Lung microvascular endothelial cell (primary cell): Measurements from ENCODE around the gene P4HB. TPM values are rescaled to one million over a fixed set of nuclear protein-coding genes. Genes with fewer than 3 reads are reported as not detected.

Experiments
- total RNA-seq: library from RNA; depleted of rRNA; stranded (reverse); fragments of >200 nt; gene quantifications from 2 replicates; pipeline ENCODE4 v1.2.1, GENCODE V29; 2014

The P4HB gene
- total RNA-seq, 1 donor from 2014 or later: 504 TPM

Other genes starting within 250 kb of the P4HB start
- gene NPLOC4, start 223.4 kb downstream of the P4HB start, total RNA-seq: 51.2 and 61.5 TPM in 2 replicates
- gene TSPAN10, start 223.3 kb downstream of the P4HB start, total RNA-seq: 0.22 and 0.99 TPM in 2 replicates
- 1.1 and 4.8 TPM in 2 replicates for gene PDE6G, start 204.0 kb downstream of the P4HB start, total RNA-seq
- 21.4 and 30.4 TPM in 2 replicates for gene OXLD1, start 193.9 kb downstream of the P4HB start, total RNA-seq
- 5.7 and 6.9 TPM in 2 replicates for gene CCDC137, start 193.8 kb downstream of the P4HB start, total RNA-seq
- gene ARL16, start 176.7 kb downstream of the P4HB start, total RNA-seq: 28.6 and 29.4 TPM in 2 replicates
- 43.2 and 45.2 TPM in 2 replicates for gene HGS, start 176.5 kb downstream of the P4HB start, total RNA-seq
- gene MRPL12, start 157.2 kb downstream of the P4HB start, total RNA-seq: 7.8 and 8.7 TPM in 2 replicates
- 6.7 and 11.8 TPM in 2 replicates for gene SLC25A10, start 148.3 kb downstream of the P4HB start, total RNA-seq
- gene GCGR, start 56.4 kb downstream of the P4HB start, total RNA-seq: not detected in 2 replicates
- 93.7 and 178 TPM in 2 replicates for gene MCRIP1, start 27.2 kb downstream of the P4HB start, total RNA-seq
- not detected in 2 replicates for gene PPP1R27, start 25.5 kb downstream of the P4HB start, total RNA-seq
- gene ARHGDIA, start 10.8 kb upstream of the P4HB start, total RNA-seq: 91.7 and 92.9 TPM in 2 replicates
- 107 and 136 TPM in 2 replicates for gene ALYREF, start 31.1 kb upstream of the P4HB start, total RNA-seq
- 102 and 112 TPM in 2 replicates for gene ANAPC11, start 31.2 kb upstream of the P4HB start, total RNA-seq
- gene NPB, start 41.7 kb upstream of the P4HB start, total RNA-seq: under 0.01 TPM in 1 of 2 replicates, not detected in the other
- 24.0 and 27.6 TPM in 2 replicates for gene PCYT2, start 50.9 kb upstream of the P4HB start, total RNA-seq
- 11.3 and 13.1 TPM in 2 replicates for gene SIRT7, start 57.6 kb upstream of the P4HB start, total RNA-seq
- 9.2 and 17.1 TPM in 2 replicates for gene MAFG, start 67.2 kb upstream of the P4HB start, total RNA-seq
- 52.3 and 60.9 TPM in 2 replicates for gene PYCR1, start 76.8 kb upstream of the P4HB start, total RNA-seq
- gene MYADML2, start 86.7 kb upstream of the P4HB start, total RNA-seq: not detected in 2 replicates
- gene NOTUM, start 100.7 kb upstream of the P4HB start, total RNA-seq: under 0.01 TPM in 2 replicates
- 17.7 and 23.2 TPM in 2 replicates for gene ASPSCR1, start 117.1 kb upstream of the P4HB start, total RNA-seq
- gene CENPX, start 162.3 kb upstream of the P4HB start, total RNA-seq: 30.1 and 31.5 TPM in 2 replicates
- 7.6 and 8.3 TPM in 2 replicates for gene LRRC45, start 162.8 kb upstream of the P4HB start, total RNA-seq
- gene RAC3, start 171.1 kb upstream of the P4HB start, total RNA-seq: 9.7 and 18.3 TPM in 2 replicates
- gene DCXR, start 177.2 kb upstream of the P4HB start, total RNA-seq: 35.5 and 37.7 TPM in 2 replicates
- gene RFNG, start 191.3 kb upstream of the P4HB start, total RNA-seq: 10.0 and 16.3 TPM in 2 replicates
- gene GPS1, start 191.4 kb upstream of the P4HB start, total RNA-seq: 61.9 and 64.1 TPM in 2 replicates
- gene DUS1L, start 205.3 kb upstream of the P4HB start, total RNA-seq: 30.7 and 35.5 TPM in 2 replicates
- 35.1 and 43.4 TPM in 2 replicates for gene FASN, start 237.7 kb upstream of the P4HB start, total RNA-seq